ENCODE measurements around the gene PPP2R2C.

Gene PPP2R2C

DNA sequence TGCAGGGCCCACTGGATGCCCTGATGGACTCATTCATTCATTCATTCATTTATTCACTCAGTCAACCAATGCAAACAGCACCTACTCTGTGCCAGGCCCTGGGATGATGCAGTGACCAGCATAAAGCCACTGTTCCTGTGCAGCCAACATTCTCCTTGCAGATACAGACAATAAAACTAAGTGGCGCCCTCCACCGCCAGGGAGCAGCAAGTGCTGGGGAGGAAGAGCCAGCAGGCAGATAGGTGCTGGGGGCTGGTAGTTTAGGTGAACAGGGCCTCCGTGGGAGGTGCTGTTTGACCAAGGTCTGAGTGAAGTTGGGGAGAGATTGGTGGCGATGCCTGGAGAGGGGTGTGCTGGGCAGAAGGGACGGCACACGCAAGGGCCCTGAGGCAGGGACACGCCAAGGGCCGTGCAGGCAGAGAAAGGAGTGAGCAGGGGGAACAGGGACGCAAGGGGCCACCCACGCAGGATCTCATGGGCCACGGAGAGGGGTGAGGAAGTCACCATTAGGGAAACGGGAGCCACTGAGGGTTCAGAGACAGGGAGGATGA lies 137.3 kb downstream of the PPP2R2C start:
- Histone ChIP-seq H3K9me3 (ENCODE audit: control insufficient read depth, insufficient read depth, low read depth, low read length) (no peaks in the 10 kb centered on the region), H3K27ac (ENCODE audit: extremely low read depth, low read depth, low read length) (no peak overlapping the region), H3K4me3 (ENCODE audit: low read depth, low read length) (no peak overlapping the region), H3K36me3 (ENCODE audit: control insufficient read depth in 2 of 2, insufficient read depth in 1 of 2, low read length in 2 of 2) (peaks cover 0 to 35% of the 10 kb centered on the region in 2 experiments; a peak in 1 of 3 replicates), H3K4me1 (ENCODE audit: control insufficient read depth, insufficient read depth, low read length) (no peaks in the 10 kb centered on the region)
- POLR2A ChIA-PET = no interaction called here
- CTCF ChIA-PET = interaction anchor here (0.6 to 11.3 kb wide), 3 partner anchors 71 to 127 kb away, joined by 3 to 203 read pairs (median 4); no protein-coding TSS in a partner anchor
- TF ChIP-seq ZNF623 (tag by site-specific recombination; IDR thresholded peaks at IDR 0.05) = peak; percentile 26; the same call in 1 of the 2 replicates
- TF ChIP-seq, protein P1, sequence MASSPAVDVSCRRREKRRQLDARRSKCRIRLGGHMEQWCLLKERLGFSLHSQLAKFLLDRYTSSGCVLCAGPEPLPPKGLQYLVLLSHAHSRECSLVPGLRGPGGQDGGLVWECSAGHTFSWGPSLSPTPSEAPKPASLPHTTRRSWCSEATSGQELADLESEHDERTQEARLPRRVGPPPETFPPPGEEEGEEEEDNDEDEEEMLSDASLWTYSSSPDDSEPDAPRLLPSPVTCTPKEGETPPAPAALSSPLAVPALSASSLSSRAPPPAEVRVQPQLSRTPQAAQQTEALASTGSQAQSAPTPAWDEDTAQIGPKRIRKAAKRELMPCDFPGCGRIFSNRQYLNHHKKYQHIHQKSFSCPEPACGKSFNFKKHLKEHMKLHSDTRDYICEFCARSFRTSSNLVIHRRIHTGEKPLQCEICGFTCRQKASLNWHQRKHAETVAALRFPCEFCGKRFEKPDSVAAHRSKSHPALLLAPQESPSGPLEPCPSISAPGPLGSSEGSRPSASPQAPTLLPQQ (tag by site-specific recombination; IDR thresholded peaks at IDR 0.05) = no peak
- TF ChIP-seq, protein P2, sequence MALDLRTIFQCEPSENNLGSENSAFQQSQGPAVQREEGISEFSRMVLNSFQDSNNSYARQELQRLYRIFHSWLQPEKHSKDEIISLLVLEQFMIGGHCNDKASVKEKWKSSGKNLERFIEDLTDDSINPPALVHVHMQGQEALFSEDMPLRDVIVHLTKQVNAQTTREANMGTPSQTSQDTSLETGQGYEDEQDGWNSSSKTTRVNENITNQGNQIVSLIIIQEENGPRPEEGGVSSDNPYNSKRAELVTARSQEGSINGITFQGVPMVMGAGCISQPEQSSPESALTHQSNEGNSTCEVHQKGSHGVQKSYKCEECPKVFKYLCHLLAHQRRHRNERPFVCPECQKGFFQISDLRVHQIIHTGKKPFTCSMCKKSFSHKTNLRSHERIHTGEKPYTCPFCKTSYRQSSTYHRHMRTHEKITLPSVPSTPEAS (tag by site-specific recombination; IDR thresholded peaks at IDR 0.05) = no peak

DNA sequence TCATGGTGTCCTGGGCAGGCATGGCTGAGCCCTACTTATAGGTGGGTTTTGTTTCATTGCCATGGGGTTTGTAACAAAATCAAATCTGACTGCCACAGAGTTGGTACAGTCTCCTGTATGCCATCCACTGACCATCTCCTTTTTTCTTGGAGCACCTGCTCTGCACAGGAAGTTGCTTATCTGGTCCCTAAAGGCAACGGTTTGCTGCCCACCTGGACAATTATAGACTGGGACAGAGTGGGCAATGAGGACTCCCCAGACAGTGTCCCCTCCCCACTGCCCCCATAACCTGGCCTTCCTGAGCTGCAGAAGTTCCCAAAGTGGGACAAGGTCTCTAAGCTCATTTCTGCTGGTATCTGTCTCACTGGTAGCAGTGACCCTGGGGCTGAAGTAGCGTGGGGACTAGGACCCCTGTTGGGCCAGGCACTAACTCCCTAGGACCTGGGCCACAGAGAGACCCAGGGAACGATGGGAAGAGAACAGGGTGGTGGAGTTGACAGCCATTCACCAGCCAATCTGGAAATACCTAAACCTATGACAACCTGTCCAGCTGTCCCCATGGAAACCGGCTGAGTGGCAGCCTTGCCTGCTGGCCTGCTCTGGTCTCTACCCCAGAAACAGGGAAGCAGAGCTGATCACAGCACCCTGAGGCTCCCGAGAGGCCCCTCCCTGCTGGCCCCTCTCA lies 138.1 kb downstream of the PPP2R2C start:
- Histone ChIP-seq H3K4me1 (ENCODE audit: control insufficient read depth, insufficient read depth, low read length) (no peaks in the 10 kb centered on the region), H3K4me3 (ENCODE audit: low read depth, low read length) (no peak overlapping the region), H3K36me3 (ENCODE audit: control insufficient read depth in 2 of 2, insufficient read depth in 1 of 2, low read length in 2 of 2) (peaks cover 0 to 36% of the 10 kb centered on the region in 2 experiments; a peak in 1 of 3 replicates), H3K9me3 (ENCODE audit: control insufficient read depth, insufficient read depth, low read depth, low read length) (no peaks in the 10 kb centered on the region), H3K27ac (ENCODE audit: extremely low read depth, low read depth, low read length) (no peak overlapping the region)
- TF ChIP-seq SETDB1 (IDR thresholded peaks at IDR 0.05; ENCODE audit: insufficient read length, low read length) (peak; percentile 32), HOXC10 (CRISPR knock-in tag; IDR thresholded peaks at IDR 0.05) (no peak), TRIM28 (IDR thresholded peaks at IDR 0.05; ENCODE audit: borderline replicate concordance, low read length) (0 out of 2 replicates have a peak, but pooled peaks have one; percentile 7)
- ChIA-PET CTCF (interaction anchor here (0.6 to 11.3 kb wide), 11 partner anchors 14 to 1960 kb away, joined by 3 to 203 read pairs (median 4); partner anchors contain the start of gene WFS1), POLR2A (no interaction called here)

DNA sequence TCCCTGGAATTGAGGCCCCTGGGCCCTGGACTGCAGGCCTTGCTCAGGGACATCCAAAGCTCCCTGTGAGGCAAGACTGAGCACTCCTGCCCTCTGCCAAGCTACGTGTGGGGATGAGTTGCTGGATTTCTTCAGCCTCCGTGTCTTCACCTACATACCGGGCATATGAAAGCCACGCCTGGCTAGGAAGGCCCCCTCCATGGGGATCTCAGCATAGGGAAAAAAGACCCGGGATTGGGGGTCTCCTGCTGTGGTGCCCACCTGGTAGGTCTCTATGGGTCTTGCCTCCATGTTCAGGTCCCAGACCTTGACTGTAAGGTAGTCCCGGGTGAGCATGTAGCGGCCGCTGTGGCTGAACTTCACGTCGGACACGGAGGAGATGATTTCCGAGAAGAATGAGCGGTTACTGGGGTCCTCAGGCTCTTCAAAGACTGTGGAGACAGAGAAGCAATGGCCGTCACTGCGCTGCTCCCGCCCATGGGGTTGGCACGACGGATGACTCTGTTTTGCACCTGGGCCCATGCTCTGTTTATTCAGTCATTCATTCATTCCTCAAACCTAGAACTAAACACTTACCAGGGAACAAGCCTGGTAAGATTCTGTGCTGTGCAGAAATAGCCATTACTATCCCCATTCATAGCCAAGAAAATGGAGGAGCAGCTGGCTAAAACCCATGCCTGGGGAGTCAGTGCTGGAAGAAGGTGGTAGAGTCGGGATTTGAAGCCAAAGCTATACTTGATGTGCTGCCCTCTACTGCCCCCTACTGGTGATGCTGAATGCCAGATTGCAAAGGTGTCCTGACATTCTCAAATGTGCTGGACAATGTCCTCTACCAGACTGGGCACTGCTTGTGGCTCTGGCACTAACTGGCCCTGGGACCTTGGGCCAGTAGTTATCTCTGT lies 138.9 kb downstream of the PPP2R2C start:
- Histone ChIP-seq H3K36me3 (ENCODE audit: control insufficient read depth in 2 of 2, insufficient read depth in 1 of 2, low read length in 2 of 2) (peaks cover 0 to 36% of the 10 kb centered on the region in 2 experiments; a peak in 1 of 3 replicates), H3K4me1 (ENCODE audit: control insufficient read depth, insufficient read depth, low read length) (no peaks in the 10 kb centered on the region), H3K27ac (ENCODE audit: extremely low read depth, low read depth, low read length) (no peak overlapping the region), H3K4me3 (ENCODE audit: low read depth, low read length) (no peak overlapping the region), H3K9me3 (ENCODE audit: control insufficient read depth, insufficient read depth, low read depth, low read length) (no peaks in the 10 kb centered on the region)
- POLR2A ChIA-PET = no interaction called here
- CTCF ChIA-PET = interaction anchor here (0.7 to 11.3 kb wide), 13 partner anchors 10 to 335 kb away, joined by 3 to 203 read pairs (median 6); partner anchors contain the start of gene WFS1
- TF ChIP-seq ZNF701 (tag by site-specific recombination; IDR thresholded peaks at IDR 0.05) (no peak), SETDB1 (IDR thresholded peaks at IDR 0.05; ENCODE audit: insufficient read length, low read length) (peak; percentile 77), ZNF830 (tag by site-specific recombination; IDR thresholded peaks at IDR 0.05; ENCODE audit: low read depth) (no peak), ZNF654 (tag by site-specific recombination; IDR thresholded peaks at IDR 0.05; ENCODE audit: low read depth) (peak; percentile 18; the same call in 1 of the 2 replicates), GLIS1 (tag by site-specific recombination; IDR thresholded peaks at IDR 0.05) (no peak), TRIM28 (IDR thresholded peaks at IDR 0.05; ENCODE audit: borderline replicate concordance, low read length) (peak; percentile 44; the same call in 1 of the 2 replicates)
- TF ChIP-seq, protein P3, sequence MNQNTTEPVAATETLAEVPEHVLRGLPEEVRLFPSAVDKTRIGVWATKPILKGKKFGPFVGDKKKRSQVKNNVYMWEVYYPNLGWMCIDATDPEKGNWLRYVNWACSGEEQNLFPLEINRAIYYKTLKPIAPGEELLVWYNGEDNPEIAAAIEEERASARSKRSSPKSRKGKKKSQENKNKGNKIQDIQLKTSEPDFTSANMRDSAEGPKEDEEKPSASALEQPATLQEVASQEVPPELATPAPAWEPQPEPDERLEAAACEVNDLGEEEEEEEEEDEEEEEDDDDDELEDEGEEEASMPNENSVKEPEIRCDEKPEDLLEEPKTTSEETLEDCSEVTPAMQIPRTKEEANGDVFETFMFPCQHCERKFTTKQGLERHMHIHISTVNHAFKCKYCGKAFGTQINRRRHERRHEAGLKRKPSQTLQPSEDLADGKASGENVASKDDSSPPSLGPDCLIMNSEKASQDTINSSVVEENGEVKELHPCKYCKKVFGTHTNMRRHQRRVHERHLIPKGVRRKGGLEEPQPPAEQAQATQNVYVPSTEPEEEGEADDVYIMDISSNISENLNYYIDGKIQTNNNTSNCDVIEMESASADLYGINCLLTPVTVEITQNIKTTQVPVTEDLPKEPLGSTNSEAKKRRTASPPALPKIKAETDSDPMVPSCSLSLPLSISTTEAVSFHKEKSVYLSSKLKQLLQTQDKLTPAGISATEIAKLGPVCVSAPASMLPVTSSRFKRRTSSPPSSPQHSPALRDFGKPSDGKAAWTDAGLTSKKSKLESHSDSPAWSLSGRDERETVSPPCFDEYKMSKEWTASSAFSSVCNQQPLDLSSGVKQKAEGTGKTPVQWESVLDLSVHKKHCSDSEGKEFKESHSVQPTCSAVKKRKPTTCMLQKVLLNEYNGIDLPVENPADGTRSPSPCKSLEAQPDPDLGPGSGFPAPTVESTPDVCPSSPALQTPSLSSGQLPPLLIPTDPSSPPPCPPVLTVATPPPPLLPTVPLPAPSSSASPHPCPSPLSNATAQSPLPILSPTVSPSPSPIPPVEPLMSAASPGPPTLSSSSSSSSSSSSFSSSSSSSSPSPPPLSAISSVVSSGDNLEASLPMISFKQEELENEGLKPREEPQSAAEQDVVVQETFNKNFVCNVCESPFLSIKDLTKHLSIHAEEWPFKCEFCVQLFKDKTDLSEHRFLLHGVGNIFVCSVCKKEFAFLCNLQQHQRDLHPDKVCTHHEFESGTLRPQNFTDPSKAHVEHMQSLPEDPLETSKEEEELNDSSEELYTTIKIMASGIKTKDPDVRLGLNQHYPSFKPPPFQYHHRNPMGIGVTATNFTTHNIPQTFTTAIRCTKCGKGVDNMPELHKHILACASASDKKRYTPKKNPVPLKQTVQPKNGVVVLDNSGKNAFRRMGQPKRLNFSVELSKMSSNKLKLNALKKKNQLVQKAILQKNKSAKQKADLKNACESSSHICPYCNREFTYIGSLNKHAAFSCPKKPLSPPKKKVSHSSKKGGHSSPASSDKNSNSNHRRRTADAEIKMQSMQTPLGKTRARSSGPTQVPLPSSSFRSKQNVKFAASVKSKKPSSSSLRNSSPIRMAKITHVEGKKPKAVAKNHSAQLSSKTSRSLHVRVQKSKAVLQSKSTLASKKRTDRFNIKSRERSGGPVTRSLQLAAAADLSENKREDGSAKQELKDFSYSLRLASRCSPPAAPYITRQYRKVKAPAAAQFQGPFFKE (tag by site-specific recombination; IDR thresholded peaks at IDR 0.05; ENCODE audit: borderline replicate concordance) = no peak
- TF ChIP-seq, protein P4, sequence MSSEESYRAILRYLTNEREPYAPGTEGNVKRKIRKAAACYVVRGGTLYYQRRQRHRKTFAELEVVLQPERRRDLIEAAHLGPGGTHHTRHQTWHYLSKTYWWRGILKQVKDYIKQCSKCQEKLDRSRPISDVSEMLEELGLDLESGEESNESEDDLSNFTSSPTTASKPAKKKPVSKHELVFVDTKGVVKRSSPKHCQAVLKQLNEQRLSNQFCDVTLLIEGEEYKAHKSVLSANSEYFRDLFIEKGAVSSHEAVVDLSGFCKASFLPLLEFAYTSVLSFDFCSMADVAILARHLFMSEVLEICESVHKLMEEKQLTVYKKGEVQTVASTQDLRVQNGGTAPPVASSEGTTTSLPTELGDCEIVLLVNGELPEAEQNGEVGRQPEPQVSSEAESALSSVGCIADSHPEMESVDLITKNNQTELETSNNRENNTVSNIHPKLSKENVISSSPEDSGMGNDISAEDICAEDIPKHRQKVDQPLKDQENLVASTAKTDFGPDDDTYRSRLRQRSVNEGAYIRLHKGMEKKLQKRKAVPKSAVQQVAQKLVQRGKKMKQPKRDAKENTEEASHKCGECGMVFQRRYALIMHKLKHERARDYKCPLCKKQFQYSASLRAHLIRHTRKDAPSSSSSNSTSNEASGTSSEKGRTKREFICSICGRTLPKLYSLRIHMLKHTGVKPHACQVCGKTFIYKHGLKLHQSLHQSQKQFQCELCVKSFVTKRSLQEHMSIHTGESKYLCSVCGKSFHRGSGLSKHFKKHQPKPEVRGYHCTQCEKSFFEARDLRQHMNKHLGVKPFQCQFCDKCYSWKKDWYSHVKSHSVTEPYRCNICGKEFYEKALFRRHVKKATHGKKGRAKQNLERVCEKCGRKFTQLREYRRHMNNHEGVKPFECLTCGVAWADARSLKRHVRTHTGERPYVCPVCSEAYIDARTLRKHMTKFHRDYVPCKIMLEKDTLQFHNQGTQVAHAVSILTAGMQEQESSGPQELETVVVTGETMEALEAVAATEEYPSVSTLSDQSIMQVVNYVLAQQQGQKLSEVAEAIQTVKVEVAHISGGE (tag by site-specific recombination; conservative IDR thresholded peaks at IDR 0.05; ENCODE audit: low read depth) = no peak
